Measurements from ENCODE around the gene ATP6V0B. TPM values are rescaled to one million over a fixed set of nuclear protein-coding genes. Genes with fewer than 3 reads are reported as not detected.

Gene ATP6V0B
- total RNA-seq, 1 donor from 2014 or later, result 123 TPM

DNA sequence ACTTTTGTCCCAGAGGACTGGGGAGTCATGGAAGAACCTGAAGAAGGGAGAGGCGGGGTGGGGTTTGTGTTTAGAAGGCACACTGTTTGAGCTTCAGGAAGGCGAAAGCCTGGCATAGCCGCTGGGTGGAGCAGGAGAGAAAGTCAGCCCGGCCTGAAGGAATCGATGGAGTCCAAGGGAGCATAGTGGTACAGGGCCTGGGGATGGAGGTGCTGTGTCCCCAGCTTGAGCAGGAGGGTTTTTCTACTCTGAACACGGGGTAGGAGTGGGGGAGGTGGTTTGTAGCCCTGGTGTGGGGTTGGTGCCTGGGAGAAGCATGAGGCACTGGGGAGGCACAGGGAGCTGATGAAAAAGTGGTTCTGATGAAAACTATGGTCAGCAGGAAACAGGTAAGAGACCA lies 12.0 kb downstream of the ATP6V0B start:
- no peaks in the 10 kb centered on the region for H3K9me3 Mint-ChIP-seq (ENCODE audit: low read depth)
- TF ChIP-seq, protein P1, sequence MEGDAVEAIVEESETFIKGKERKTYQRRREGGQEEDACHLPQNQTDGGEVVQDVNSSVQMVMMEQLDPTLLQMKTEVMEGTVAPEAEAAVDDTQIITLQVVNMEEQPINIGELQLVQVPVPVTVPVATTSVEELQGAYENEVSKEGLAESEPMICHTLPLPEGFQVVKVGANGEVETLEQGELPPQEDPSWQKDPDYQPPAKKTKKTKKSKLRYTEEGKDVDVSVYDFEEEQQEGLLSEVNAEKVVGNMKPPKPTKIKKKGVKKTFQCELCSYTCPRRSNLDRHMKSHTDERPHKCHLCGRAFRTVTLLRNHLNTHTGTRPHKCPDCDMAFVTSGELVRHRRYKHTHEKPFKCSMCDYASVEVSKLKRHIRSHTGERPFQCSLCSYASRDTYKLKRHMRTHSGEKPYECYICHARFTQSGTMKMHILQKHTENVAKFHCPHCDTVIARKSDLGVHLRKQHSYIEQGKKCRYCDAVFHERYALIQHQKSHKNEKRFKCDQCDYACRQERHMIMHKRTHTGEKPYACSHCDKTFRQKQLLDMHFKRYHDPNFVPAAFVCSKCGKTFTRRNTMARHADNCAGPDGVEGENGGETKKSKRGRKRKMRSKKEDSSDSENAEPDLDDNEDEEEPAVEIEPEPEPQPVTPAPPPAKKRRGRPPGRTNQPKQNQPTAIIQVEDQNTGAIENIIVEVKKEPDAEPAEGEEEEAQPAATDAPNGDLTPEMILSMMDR (IDR thresholded peaks at IDR 0.05), result no peak
- H3K4me3 Mint-ChIP-seq (ENCODE audit: unreplicated experiment), result no peak overlapping the region
- H3K27ac Mint-ChIP-seq (ENCODE audit: unreplicated experiment), result no peak overlapping the region
- H3K27me3 Mint-ChIP-seq (ENCODE audit: low read depth), result no peaks in the 10 kb centered on the region
- DNase-seq (ENCODE audit: low spot score), result no peak
- H3K36me3 Mint-ChIP-seq (ENCODE audit: low read depth), result peaks cover 26% of the 10 kb centered on the region
- peaks cover 20% of the 10 kb centered on the region for H3K4me1 Mint-ChIP-seq (ENCODE audit: low read depth)

- Mint-ChIP-seq H3K9me3 (ENCODE audit: low read depth) (no peaks in the 10 kb centered on the region), H3K27me3 (ENCODE audit: low read depth) (no peaks in the 10 kb centered on the region), H3K4me1 (ENCODE audit: low read depth) (peaks cover 24% of the 10 kb centered on the region), H3K4me3 (ENCODE audit: unreplicated experiment) (no peak overlapping the region), H3K27ac (ENCODE audit: unreplicated experiment) (no peak overlapping the region), H3K36me3 (ENCODE audit: low read depth) (peaks cover 24% of the 10 kb centered on the region)
- no peak for DNase-seq (ENCODE audit: low spot score)
- TF ChIP-seq, protein P1 (IDR thresholded peaks at IDR 0.05), result no peak
Measured at GRCh38 chr1:43987159-43987902, 12.6 kb downstream of the ATP6V0B start.

DNA sequence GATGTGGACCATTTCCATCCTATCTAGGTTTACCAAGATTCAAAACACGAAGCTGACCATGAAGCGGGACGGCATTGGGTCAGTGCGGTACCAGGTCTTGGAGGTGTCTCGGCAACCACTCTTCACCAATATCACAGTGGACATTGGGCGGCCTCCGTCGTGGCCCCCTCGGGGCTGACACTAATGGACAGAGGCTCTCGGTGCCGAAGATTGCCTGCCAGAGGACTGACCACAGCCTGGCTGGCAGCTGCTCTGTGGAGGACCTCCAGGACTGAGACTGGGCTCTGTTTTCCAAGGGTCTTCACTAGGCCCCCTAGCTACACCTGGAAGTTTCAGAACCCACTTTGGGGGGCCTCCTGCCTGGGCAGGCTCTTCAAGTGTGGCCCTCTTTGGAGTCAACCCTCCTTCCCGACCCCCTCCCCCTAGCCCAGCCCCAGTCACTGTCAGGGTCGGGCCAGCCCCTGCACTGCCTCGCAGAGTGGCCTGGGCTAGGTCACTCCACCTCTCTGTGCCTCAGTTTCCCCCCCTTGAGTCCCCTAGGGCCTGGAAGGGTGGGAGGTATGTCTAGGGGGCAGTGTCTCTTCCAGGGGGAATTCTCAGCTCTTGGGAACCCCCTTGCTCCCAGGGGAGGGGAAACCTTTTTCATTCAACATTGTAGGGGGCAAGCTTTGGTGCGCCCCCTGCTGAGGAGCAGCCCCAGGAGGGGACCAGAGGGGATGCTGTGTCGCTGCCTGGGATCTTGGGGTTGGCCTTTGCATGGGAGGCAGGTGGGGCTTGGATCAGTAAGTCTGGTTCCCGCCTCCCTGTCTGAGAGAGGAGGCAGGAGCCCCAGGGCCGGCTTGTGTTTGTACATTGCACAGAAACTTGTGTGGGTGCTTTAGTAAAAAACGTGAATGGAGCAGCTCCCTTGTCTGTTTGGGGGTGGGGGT lies 15.8 kb downstream of the ATP6V0B start:
- peaks cover 5% of the 10 kb centered on the region for H3K36me3 Mint-ChIP-seq (ENCODE audit: low read depth)
- H3K4me3 Mint-ChIP-seq (ENCODE audit: unreplicated experiment), result peak overlapping the region; percentile 85
- no peak for DNase-seq (ENCODE audit: low spot score)
- peaks cover 22% of the 10 kb centered on the region for H3K4me1 Mint-ChIP-seq (ENCODE audit: low read depth)
- TF ChIP-seq, protein P1 (IDR thresholded peaks at IDR 0.05), result peak; percentile 35
- H3K27me3 Mint-ChIP-seq (ENCODE audit: low read depth), result no peaks in the 10 kb centered on the region
- H3K27ac Mint-ChIP-seq (ENCODE audit: unreplicated experiment), result peak overlapping the region; percentile 88
- no peaks in the 10 kb centered on the region for H3K9me3 Mint-ChIP-seq (ENCODE audit: low read depth)

DNA sequence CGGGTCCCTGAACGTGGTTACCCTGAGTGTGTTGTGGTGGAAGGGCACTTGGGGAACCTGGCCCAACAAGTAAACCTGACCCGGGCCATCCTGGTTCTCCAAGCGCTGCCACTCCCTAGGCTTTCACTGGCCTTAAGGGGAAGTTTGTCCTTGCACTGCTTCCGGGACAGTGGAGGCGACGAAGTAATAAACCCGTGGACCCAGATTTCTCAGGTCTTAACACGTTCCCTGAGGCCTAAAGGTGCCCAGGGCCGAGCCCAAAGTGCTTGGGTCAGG lies 16.4 kb downstream of the ATP6V0B start:
- H3K27me3 Mint-ChIP-seq (ENCODE audit: low read depth), result no peaks in the 10 kb centered on the region
- H3K36me3 Mint-ChIP-seq (ENCODE audit: low read depth), result peaks cover 2% of the 10 kb centered on the region
- peaks cover 22% of the 10 kb centered on the region for H3K4me1 Mint-ChIP-seq (ENCODE audit: low read depth)
- no peak for DNase-seq (ENCODE audit: low spot score)
- H3K9me3 Mint-ChIP-seq (ENCODE audit: low read depth), result no peaks in the 10 kb centered on the region
- H3K4me3 Mint-ChIP-seq (ENCODE audit: unreplicated experiment), result peak overlapping the region; percentile 85
- peak overlapping the region; percentile 88 for H3K27ac Mint-ChIP-seq (ENCODE audit: unreplicated experiment)
- TF ChIP-seq, protein P1 (IDR thresholded peaks at IDR 0.05), result no peak

- Mint-ChIP-seq H3K4me3 (ENCODE audit: unreplicated experiment) (peak within 1 kb of the TSS; percentile 85), H3K4me1 (ENCODE audit: low read depth) (peaks cover 25% of the 10 kb centered on the region), H3K27me3 (ENCODE audit: low read depth) (no peaks in the 10 kb centered on the region), H3K27ac (ENCODE audit: unreplicated experiment) (peak within 1 kb of the TSS; percentile 88), H3K36me3 (ENCODE audit: low read depth) (no peaks in the 10 kb centered on the region), H3K9me3 (ENCODE audit: low read depth) (no peaks in the 10 kb centered on the region)
- TF ChIP-seq, protein P1 (IDR thresholded peaks at IDR 0.05), result peak; percentile 52
- DNase-seq (ENCODE audit: low spot score), result no peak
Measured at GRCh38 chr1:43991476-43992231, 16.9 kb downstream of the ATP6V0B start, which contains the start of gene CCDC24. CCDC24 (plus strand) TSS chr1:43991599; CDS start chr1:43991879, 280 bp downstream.

All from chondrocyte (in vitro differentiated cells).